Kidney (tissue), 14 donors: ENCODE results near the gene NSG1. TPM values are rescaled to one million over a fixed set of nuclear protein-coding genes. Genes with fewer than 3 reads are reported as not detected.

ENCODE experiments used
- DNase-seq, 5 donors: peaks; one replicate each; pipeline ENCODE4 v3.0.0-alpha.2; 2013 to 2020
- FAIRE-seq: peaks from 2 replicates; lab custom pipeline; 2012; peaks lifted over from hg19 to GRCh38; lab: Jason Lieb, UNC
- H3K27ac ChIP-seq, 2 donors: one replicate each; pipeline ENCODE4 v1.7.0; 2013; ENCODE audit warnings: low read depth in 2 of 2, low read length in 2 of 2, inconsistent platforms in 1 of 2
- H3K27me3 ChIP-seq: one replicate; pipeline ENCODE4 v1.7.1; 2013; ENCODE audit warnings: low read length, inconsistent platforms; ENCODE audit not compliant: control insufficient read depth, insufficient read depth
- H3K36me3 ChIP-seq, 3 donors: one replicate each; pipeline versions ENCODE4 v1.7.0 to v1.7.1; 2013; ENCODE audit warnings: low read length in 3 of 3, control low read depth in 1 of 3, inconsistent platforms in 1 of 3; ENCODE audit not compliant: insufficient read depth in 3 of 3, control insufficient read depth in 2 of 3
- H3K4me1 ChIP-seq, 3 donors: one replicate each; pipeline versions ENCODE4 v1.7.0 to v1.7.1; 2013; ENCODE audit warnings: low read length in 3 of 3, inconsistent platforms in 1 of 3, low read depth in 1 of 3; ENCODE audit not compliant: control insufficient read depth in 2 of 3, insufficient read depth in 2 of 3
- H3K4me3 ChIP-seq, 3 donors: one replicate each; pipeline versions ENCODE4 v1.7.0 to v1.8.1; 2013; ENCODE audit warnings: low read length in 3 of 3, control low read depth in 1 of 3, inconsistent platforms in 1 of 3
- H3K9ac ChIP-seq, 3 donors: one replicate each; pipeline versions ENCODE4 v1.7.0 to v1.7.1; 2013; ENCODE audit warnings: low read length in 3 of 3, control low read depth in 1 of 3, inconsistent platforms in 1 of 3
- H3K9me3 ChIP-seq, 3 donors: one replicate each; pipeline versions ENCODE4 v1.7.0 to v1.7.1; 2013; ENCODE audit warnings: low read length in 3 of 3, control low read depth in 1 of 3, inconsistent platforms in 1 of 3; ENCODE audit not compliant: control insufficient read depth in 2 of 3, insufficient read depth in 1 of 3
- CTCF ChIP-seq: IDR thresholded peaks from 3 replicates; pipeline ENCODE4 v1.5.1; 2012; ENCODE audit warnings: mild to moderate bottlenecking, moderate library complexity, borderline replicate concordance; ENCODE audit not compliant: insufficient read depth; ENCODE audit errors: extremely low read depth
- intact Hi-C: fragments of 100-400 bp; cut with DNase I; formaldehyde crosslinking; loops from one replicate; pipeline ENCODE4 v1.11.1; 2022
- polyA plus RNA-seq: library from polyadenylated mRNA; stranded (reverse); fragments of 350-450 nt; fragmentation: Illumina TruSeq; extraction: RNeasy Lipid Tissue Mini Kit (QIAGEN cat#74804); gene quantifications from one replicate; pipeline ENCODE4 v1.2.3, GENCODE V29; 2014; ENCODE audit warnings: low read depth, low replicate concordance; ENCODE audit not compliant: insufficient read depth
- total RNA-seq: library from RNA; stranded (reverse); fragmentation: NEBNext Ultra II Directional; extraction: Animal tissue kit (Norgen Biotek cat#: 25700); gene quantifications from one replicate; pipeline ENCODE4 v1.2.1, GENCODE V29; 2021
- donor health status: control.
- donor health status: control.
- donor health status: control.
- donor health status: control.
- donor health status: control.
- donor health status: DM: yes; HTN: yes; CAD: no.
- donor health status: Normal renal cell carcinoma (clear cell type).

NSG1 gene
- total and polyA plus RNA-seq, 2 donors from 2014 or later: 4.7 to 9.5 TPM

- intact Hi-C loops: no loop called here
- no peak overlapping the region for H3K4me3 ChIP-seq
- no peaks in the 10 kb centered on the region for H3K36me3 ChIP-seq
- peaks cover 15% of the 10 kb centered on the region for H3K27me3 ChIP-seq
- no peak for FAIRE-seq
- TF ChIP-seq CTCF: no peak
- DNase-seq: no peak
- no peaks in the 10 kb centered on the region for H3K9me3 ChIP-seq
- peaks cover 0 to 3% (median 0%) of the 10 kb centered on the region in 3 donors for H3K4me1 ChIP-seq
- no peak overlapping the region for H3K27ac ChIP-seq
- no peak overlapping the region for H3K9ac ChIP-seq
Measured at GRCh38 chr4:4388311-4388790, 1.4 kb downstream of the NSG1 start.

GRCh38 chr4:4388836-4389575 lies 2.1 kb downstream of the NSG1 start:
- Histone ChIP-seq H3K36me3 (no peaks in the 10 kb centered on the region), H3K9ac (no peak overlapping the region), H3K27me3 (peaks cover 10% of the 10 kb centered on the region), H3K4me1 (peaks cover 0 to 3% (median 0%) of the 10 kb centered on the region in 3 donors), H3K9me3 (no peaks in the 10 kb centered on the region), H3K27ac (no peak overlapping the region), H3K4me3 (no peak overlapping the region)
- intact Hi-C loops: no loop called here
- FAIRE-seq: no peak
- DNase-seq: peak in 1 of 5 donors; percentile 46
- no peak for TF ChIP-seq CTCF

GRCh38 chr4:4390046-4390445 lies 3.1 kb downstream of the NSG1 start:
- Histone ChIP-seq H3K36me3 (no peaks in the 10 kb centered on the region), H3K4me3 (no peak overlapping the region), H3K9ac (no peak overlapping the region), H3K4me1 (peaks cover 0 to 3% (median 0%) of the 10 kb centered on the region in 3 donors), H3K27me3 (peaks cover under 1% of the 10 kb centered on the region), H3K27ac (no peak overlapping the region), H3K9me3 (no peaks in the 10 kb centered on the region)
- no peak for FAIRE-seq
- intact Hi-C loops: no loop called here
- TF ChIP-seq CTCF: no peak
- no peak for DNase-seq
